Upper lobe of left lung (tissue), 6 donors: ENCODE data around the gene FOXO1. TPM values are rescaled to one million over a fixed set of nuclear protein-coding genes. Genes with fewer than 3 reads are reported as not detected.

Experiments used
- ATAC-seq, 2 donors: fragments of 200-7000 bp; cut with Tn5 transposase; one replicate each; pipeline ENCODE4 v1.9.1; 2022; ENCODE audit warnings: mild to moderate bottlenecking in 2 of 2, moderate library complexity in 2 of 2; ENCODE audit not compliant: low FRiP score in 2 of 2
- DNase-seq, 2 donors: peaks; one replicate each; pipeline ENCODE4 v3.0.0-alpha.2; 2019 to 2020
- H3K27ac ChIP-seq, 4 donors: fragments of 200-600 bp; sonication (generic); one replicate each; pipeline ENCODE4 v1.5.1; 2016 to 2019
- H3K27me3 ChIP-seq, 4 donors: fragments of 200-600 bp; sonication (generic); one replicate each; pipeline ENCODE4 v1.5.1; 2017 to 2019
- H3K36me3 ChIP-seq, 4 donors: fragments of 200-600 bp; sonication (generic); one replicate each; pipeline ENCODE4 v1.5.1; 2016 to 2019
- H3K4me1 ChIP-seq, 4 donors: fragments of 200-600 bp; sonication (generic); one replicate each; pipeline ENCODE4 v1.5.1; 2018 to 2019
- H3K4me3 ChIP-seq, 4 donors: fragments of 200-600 bp; sonication (generic); one replicate each; pipeline ENCODE4 v1.5.1; 2017 to 2019; ENCODE audit warnings: mild to moderate bottlenecking in 2 of 4, moderate library complexity in 1 of 4
- H3K9me3 ChIP-seq, 4 donors: fragments of 200-600 bp; sonication (generic); one replicate each; pipeline ENCODE4 v1.5.1; 2018 to 2019
- CTCF ChIP-seq, 6 experiments: fragments of 450-650 bp in 4 of 6; fragments of 200-600 bp in 2 of 6; sonication (generic) in 2 of 6; IDR thresholded peaks; one replicate each; pipeline ENCODE4 v1.5.1; 2016 to 2019; ENCODE audit warnings: antibody characterized with exemption in 6 of 6
- EP300 ChIP-seq, 4 donors: sonication (generic); formaldehyde crosslinking; IDR thresholded peaks; one replicate each; pipeline ENCODE4 v1.5.1; 2017; ENCODE audit warnings: antibody characterized with exemption in 4 of 4, control low read depth in 2 of 4
- POLR2A ChIP-seq, 4 donors: fragments of 450-650 bp; IDR thresholded peaks; one replicate each; pipeline ENCODE4 v1.5.1; 2016 to 2017; ENCODE audit warnings: antibody characterized with exemption in 4 of 4, mild to moderate bottlenecking in 2 of 4
- POLR2AphosphoS5 ChIP-seq, 2 donors: sonication (generic); formaldehyde crosslinking; IDR thresholded peaks; one replicate each; pipeline ENCODE4 v1.5.1; 2017; ENCODE audit warnings: antibody characterized with exemption in 2 of 2
- WGBS, 2 donors: methylation state at CpG; one replicate each; pipeline ENCODE4 v1.1.5; 2017 to 2018; 5-methylcytosine and 5-hydroxymethylcytosine counted together
- total RNA-seq, 6 donors: library from RNA; depleted of rRNA in 4 of 6; stranded (reverse); fragments of >200 nt in 4 of 6; gene quantifications; one replicate each; pipeline versions ENCODE4 v1.1.0 to v1.2.1, GENCODE V29; 2016 to 2021
- donor health status: DM: no; HTN: no; CAD: no; lungs with moderate emphysema.
- donor health status: DM: no; HTN: yes; CAD: no; lungs with severe emphysema.

FOXO1 gene
- total RNA-seq, 6 donors from 2014 or later = 23.0 to 36.8 (median 31.2) TPM

GRCh38 chr13:40590112-40590862 is 76.2 kb downstream of the FOXO1 start:
- H3K36me3 ChIP-seq = no peaks in the 10 kb centered on the region
- no peaks in the 10 kb centered on the region for H3K9me3 ChIP-seq
- no peak for TF ChIP-seq POLR2AphosphoS5 (IDR thresholded peaks at IDR 0.05)
- TF ChIP-seq CTCF (IDR thresholded peaks at IDR 0.05) = no peak
- no peak for TF ChIP-seq POLR2A (IDR thresholded peaks at IDR 0.05)
- no peak for TF ChIP-seq EP300 (IDR thresholded peaks at IDR 0.05)
- H3K4me1 ChIP-seq = peaks cover 44 to 64% (median 55%) of the 10 kb centered on the region in 4 donors
- 80 to 87% methylated on average over 8 of the region's 8 CpGs for WGBS, 2 donors
- no peak for ATAC-seq
- H3K27me3 ChIP-seq = no peaks in the 10 kb centered on the region
- H3K27ac ChIP-seq = peak overlapping the region; percentile 16 to 78 (median 58)
- no peak overlapping the region for H3K4me3 ChIP-seq
- no peak for DNase-seq

GRCh38 chr13:40589285-40590109 is 76.9 kb downstream of the FOXO1 start:
- WGBS, 2 donors = 19 to 21% methylated on average over 4 of the region's 4 CpGs
- no peak overlapping the region for H3K4me3 ChIP-seq
- TF ChIP-seq POLR2AphosphoS5 (IDR thresholded peaks at IDR 0.05) (peak; percentile 58 to 70), POLR2A (IDR thresholded peaks at IDR 0.05) (no peak), EP300 (IDR thresholded peaks at IDR 0.05) (peak in 2 of 4 donors; percentile 39 to 73), CTCF (IDR thresholded peaks at IDR 0.05) (no peak)
- DNase-seq (peak in 1 of 2 donors; percentile 70), ATAC-seq (peak; percentile 83 to 85)
- no peaks in the 10 kb centered on the region for H3K27me3 ChIP-seq
- no peaks in the 10 kb centered on the region for H3K36me3 ChIP-seq
- H3K27ac ChIP-seq = peak overlapping the region; percentile 16 to 78 (median 64)
- H3K4me1 ChIP-seq = peaks cover 47 to 70% (median 60%) of the 10 kb centered on the region in 4 donors
- H3K9me3 ChIP-seq = no peaks in the 10 kb centered on the region

GRCh38 chr13:40588101-40588500 is 78.3 kb downstream of the FOXO1 start:
- WGBS, 2 donors = 96 to 100% methylated on average over 2 of the region's 2 CpGs
- ATAC-seq (no peak), DNase-seq (no peak)
- Histone ChIP-seq H3K27me3 (no peaks in the 10 kb centered on the region), H3K27ac (peak overlapping the region in 3 of 4 donors; percentile 64 to 78 (median 65)), H3K36me3 (no peaks in the 10 kb centered on the region), H3K4me1 (peaks cover 47 to 70% (median 60%) of the 10 kb centered on the region in 4 donors), H3K9me3 (peaks cover 0 to 8% (median 0%) of the 10 kb centered on the region in 4 donors), H3K4me3 (no peak overlapping the region)
- TF ChIP-seq EP300 (IDR thresholded peaks at IDR 0.05) (no peak), CTCF (IDR thresholded peaks at IDR 0.05) (no peak), POLR2AphosphoS5 (IDR thresholded peaks at IDR 0.05) (no peak), POLR2A (IDR thresholded peaks at IDR 0.05) (no peak)

GRCh38 chr13:40586886-40587565 is 79.4 kb downstream of the FOXO1 start:
- ATAC-seq = no peak
- Histone ChIP-seq H3K27ac (peak overlapping the region; percentile 2 to 22 (median 12)), H3K4me1 (peaks cover 47 to 70% (median 60%) of the 10 kb centered on the region in 4 donors), H3K9me3 (peaks cover 0 to 11% (median 0%) of the 10 kb centered on the region in 4 donors), H3K36me3 (no peaks in the 10 kb centered on the region), H3K4me3 (no peak overlapping the region), H3K27me3 (no peaks in the 10 kb centered on the region)
- 41 to 57% methylated on average over 5 of the region's 5 CpGs for WGBS, 2 donors
- no peak for DNase-seq
- TF ChIP-seq CTCF (IDR thresholded peaks at IDR 0.05) (no peak), EP300 (IDR thresholded peaks at IDR 0.05) (no peak), POLR2AphosphoS5 (IDR thresholded peaks at IDR 0.05) (no peak), POLR2A (IDR thresholded peaks at IDR 0.05) (no peak)
